GM21367 (cell line): ENCODE measurements around the gene KIFC3.
"Not testable (repeated sequence)": the region's sequence is repeated elsewhere in the genome, so short reads cannot be mapped to it uniquely, and the experiment has no call there.

Experiments used
- ATAC-seq: cut with Tn5 transposase; IDR thresholded peaks from one replicate; pipeline ENCODE4 v1.9.1; 2021; ENCODE audit not compliant: unreplicated experiment

KIFC3 gene

GRCh38 chr16:57788951-57789350 lies 13.3 kb downstream of the KIFC3 start:
- ATAC-seq, result no peak

- ATAC-seq, result no peak
These were observed 13.9 kb downstream of the KIFC3 start for GRCh38 chr16:57788252-57788841.

- no peak for ATAC-seq
These were observed 14.8 kb downstream of the KIFC3 start for GRCh38 chr16:57787519-57787905.

GRCh38 chr16:57786632-57787518 lies 15.4 kb downstream of the KIFC3 start:
- no peak for ATAC-seq

GRCh38 chr16:57785924-57786323 lies 16.4 kb downstream of the KIFC3 start:
- no peak for ATAC-seq

- ATAC-seq, result no peak
These were observed 16.9 kb downstream of the KIFC3 start for GRCh38 chr16:57785385-57785784.

- ATAC-seq, result no peak
These were observed 18.0 kb downstream of the KIFC3 start for GRCh38 chr16:57784334-57784733.

GRCh38 chr16:57783883-57784282 lies 18.4 kb downstream of the KIFC3 start:
- ATAC-seq, result no peak

GRCh38 chr16:57783116-57783515 lies 19.2 kb downstream of the KIFC3 start:
- no peak for ATAC-seq

- not testable (repeated sequence) for ATAC-seq
These were observed 19.7 kb downstream of the KIFC3 start for GRCh38 chr16:57782607-57783055.

GRCh38 chr16:57781741-57782606 lies 20.3 kb downstream of the KIFC3 start:
- no peak for ATAC-seq

GRCh38 chr16:57781349-57781740 lies 20.9 kb downstream of the KIFC3 start:
- no peak for ATAC-seq

GRCh38 chr16:57779836-57780235 lies 22.5 kb downstream of the KIFC3 start:
- not testable (repeated sequence) for ATAC-seq

- no peak for ATAC-seq
These were observed 23.6 kb downstream of the KIFC3 start for GRCh38 chr16:57778658-57779057.

- no peak for ATAC-seq
These were observed 26.4 kb downstream of the KIFC3 start for GRCh38 chr16:57775661-57776469.

GRCh38 chr16:57774705-57775285 lies 27.5 kb downstream of the KIFC3 start:
- ATAC-seq, result no peak

GRCh38 chr16:57773655-57774295 lies 28.5 kb downstream of the KIFC3 start:
- ATAC-seq, result no peak

GRCh38 chr16:57773019-57773418 lies 29.3 kb downstream of the KIFC3 start:
- ATAC-seq, result no peak

- no peak for ATAC-seq
These were observed 31.0 kb downstream of the KIFC3 start for GRCh38 chr16:57771141-57771785.
